Coronary artery (tissue), 2 donors: ENCODE data around the gene KDELR3.

ENCODE experiments used
- DNase-seq: peaks from one replicate; pipeline ENCODE4 v3.0.0-alpha.2; 2017; ENCODE audit warnings: low spot score
- H3K27ac ChIP-seq, 2 donors: fragments of 200-600 bp; sonication (generic); one replicate each; pipeline ENCODE4 v1.5.1; 2016 to 2019
- H3K4me3 ChIP-seq: fragments of 200-600 bp; sonication (generic); 2 replicates; pipeline ENCODE4 v1.5.1; 2016; ENCODE audit warnings: mild to moderate bottlenecking, moderate library complexity
- CTCF ChIP-seq: fragments of 200-600 bp; sonication (generic); IDR thresholded peaks from one replicate; pipeline ENCODE4 v1.5.1; 2019; ENCODE audit warnings: antibody characterized with exemption

Gene KDELR3

GRCh38 chr22:38444783-38445182 lies 23.1 kb upstream of the KDELR3 start:
- Histone ChIP-seq H3K4me3 (no peak overlapping the region), H3K27ac (no peak overlapping the region)
- TF ChIP-seq CTCF = no peak
- DNase-seq = no peak

GRCh38 chr22:38446018-38446601 lies 21.8 kb upstream of the KDELR3 start:
- H3K27ac ChIP-seq = no peak overlapping the region

GRCh38 chr22:38448945-38449745 lies 18.8 kb upstream of the KDELR3 start:
- no peak overlapping the region for H3K27ac ChIP-seq
- no peak overlapping the region for H3K4me3 ChIP-seq
- no peak for TF ChIP-seq CTCF
- no peak for DNase-seq

More at GRCh38 chr22:38446018-38446601, 21.8 kb upstream of the KDELR3 start:
- TF ChIP-seq CTCF = no peak
- no peak for DNase-seq
- no peak overlapping the region for H3K4me3 ChIP-seq

- no peak for TF ChIP-seq CTCF
- no peak for DNase-seq
- no peak overlapping the region for H3K27ac ChIP-seq
- no peak overlapping the region for H3K4me3 ChIP-seq
Observed at GRCh38 chr22:38449776-38450175, 18.1 kb upstream of the KDELR3 start.

GRCh38 chr22:38450234-38450797 lies 17.6 kb upstream of the KDELR3 start:
- no peak overlapping the region for H3K4me3 ChIP-seq
- no peak overlapping the region for H3K27ac ChIP-seq
- no peak for TF ChIP-seq CTCF
- no peak for DNase-seq

- H3K4me3 ChIP-seq = no peak overlapping the region
- no peak overlapping the region for H3K27ac ChIP-seq
- no peak for DNase-seq
- no peak for TF ChIP-seq CTCF
Observed at GRCh38 chr22:38451404-38451803, 16.5 kb upstream of the KDELR3 start.
